HG02763 (cell line): Measurements from ENCODE around the gene URGCP.
"Not testable (repeated sequence)": the region's sequence is repeated elsewhere in the genome, so short reads cannot be mapped to it uniquely, and the experiment has no call there.

Experiments used
- ATAC-seq: cut with Tn5 transposase; IDR thresholded peaks from one replicate; pipeline ENCODE4 v1.9.1; 2021; ENCODE audit warnings: mild to moderate bottlenecking, moderate library complexity; ENCODE audit not compliant: unreplicated experiment

URGCP gene

DNA sequence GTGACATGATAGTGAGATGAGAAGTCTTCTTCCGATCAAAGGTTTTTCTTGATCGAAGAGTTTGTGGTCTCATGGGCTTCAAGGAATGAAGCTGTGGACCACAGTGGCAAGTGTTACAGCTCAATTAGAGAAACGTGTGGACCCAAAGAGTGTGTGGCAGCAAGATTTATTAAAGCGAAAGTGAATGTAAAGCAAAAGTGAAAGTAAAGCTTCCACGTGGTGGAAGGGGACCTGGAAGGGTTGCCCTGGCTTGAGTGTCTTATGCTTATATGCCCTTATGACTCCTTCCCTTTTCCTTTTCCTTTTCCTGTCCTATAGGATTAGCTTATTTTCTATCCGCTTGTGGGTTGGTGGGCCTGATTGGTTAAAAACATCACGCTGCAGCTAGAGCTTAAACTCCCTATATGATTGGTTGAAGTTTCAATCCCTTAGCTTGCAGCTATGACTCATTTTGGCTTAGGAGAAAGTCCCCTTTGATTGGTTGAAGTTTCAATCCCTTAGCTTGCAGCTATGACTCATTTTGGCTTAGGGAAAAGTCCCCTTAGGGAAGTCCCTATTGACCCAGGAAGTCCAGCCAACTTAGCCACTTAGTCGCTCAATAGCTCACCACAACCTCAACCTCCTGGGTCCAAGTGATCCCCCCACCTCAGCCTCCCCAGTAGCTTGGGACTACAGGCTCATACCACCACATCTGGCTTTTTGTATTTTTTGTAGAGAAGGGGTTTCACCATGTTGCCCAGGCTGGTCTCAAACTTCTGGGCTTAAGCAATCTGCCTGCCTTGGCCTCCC, 71.7 kb downstream of the URGCP start:
- ATAC-seq: peak; percentile 38

DNA sequence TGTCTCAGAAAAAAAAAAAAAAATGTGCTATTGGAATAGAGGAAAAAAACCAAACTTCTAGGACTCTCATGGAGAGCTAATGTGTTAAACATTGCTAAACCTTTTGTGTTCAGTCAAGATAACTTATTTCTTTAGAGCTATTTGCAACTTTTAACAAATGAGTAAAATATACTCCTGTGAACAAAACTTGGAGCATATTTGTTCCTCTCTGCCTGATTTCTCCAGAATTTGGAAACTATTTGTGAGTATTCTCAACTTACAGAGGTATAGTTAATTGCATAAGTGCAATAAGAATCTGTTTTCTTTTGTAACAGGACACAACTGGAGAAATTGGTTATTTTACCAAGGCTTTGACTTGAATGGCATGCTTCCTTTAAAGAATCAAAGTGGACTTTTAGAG, 75.5 kb downstream of the URGCP start:
- not testable (repeated sequence) for ATAC-seq
